NOMO-1 treated with DMSO at 0.1 percent for 48 hours (cell line): ENCODE results near the gene TEKTIP1.

ENCODE experiments used
- DNase-seq: peaks from one replicate; lab custom pipeline; 2025; ENCODE audit not compliant: unreplicated experiment; lab: John Stamatoyannopoulos, UW

TEKTIP1 gene

DNA sequence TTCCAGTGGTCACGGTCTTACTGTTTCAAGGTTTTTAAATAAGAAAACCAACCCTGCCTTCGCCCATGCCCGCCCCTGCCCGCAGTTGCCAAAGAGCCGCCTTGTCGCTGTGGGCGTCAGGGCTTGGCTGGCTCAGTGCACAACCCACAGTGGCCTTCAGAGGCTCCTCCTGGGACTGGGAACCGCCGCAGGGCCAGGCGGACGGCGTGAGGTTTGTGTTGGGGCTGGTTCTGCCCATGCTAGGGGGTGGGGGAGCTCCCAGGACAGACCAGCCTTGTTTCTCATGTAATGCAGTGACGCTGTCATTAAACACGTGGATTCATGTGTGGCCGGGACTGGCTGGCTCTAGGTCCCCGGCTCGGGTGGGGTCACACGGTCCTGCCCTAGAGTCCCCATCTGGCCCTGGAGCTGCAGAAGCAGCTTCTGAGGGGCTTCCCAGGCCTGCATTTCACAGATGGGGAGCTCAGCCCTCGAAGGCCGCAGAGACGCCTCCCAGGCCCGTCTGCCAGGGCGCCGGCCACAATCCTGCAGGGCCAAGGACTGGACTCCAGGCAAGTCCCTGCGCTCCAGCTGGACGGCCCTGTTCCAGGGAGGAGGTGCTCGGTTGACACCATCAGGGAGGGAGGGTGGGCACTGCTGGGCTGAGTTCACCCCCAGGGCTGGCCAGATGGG, 2.4 kb upstream of the TEKTIP1 start:
- DNase-seq, result no peak

GRCh38 chr19:3537101-3537437, 1.9 kb upstream of the TEKTIP1 start:
- no peak for DNase-seq

DNA sequence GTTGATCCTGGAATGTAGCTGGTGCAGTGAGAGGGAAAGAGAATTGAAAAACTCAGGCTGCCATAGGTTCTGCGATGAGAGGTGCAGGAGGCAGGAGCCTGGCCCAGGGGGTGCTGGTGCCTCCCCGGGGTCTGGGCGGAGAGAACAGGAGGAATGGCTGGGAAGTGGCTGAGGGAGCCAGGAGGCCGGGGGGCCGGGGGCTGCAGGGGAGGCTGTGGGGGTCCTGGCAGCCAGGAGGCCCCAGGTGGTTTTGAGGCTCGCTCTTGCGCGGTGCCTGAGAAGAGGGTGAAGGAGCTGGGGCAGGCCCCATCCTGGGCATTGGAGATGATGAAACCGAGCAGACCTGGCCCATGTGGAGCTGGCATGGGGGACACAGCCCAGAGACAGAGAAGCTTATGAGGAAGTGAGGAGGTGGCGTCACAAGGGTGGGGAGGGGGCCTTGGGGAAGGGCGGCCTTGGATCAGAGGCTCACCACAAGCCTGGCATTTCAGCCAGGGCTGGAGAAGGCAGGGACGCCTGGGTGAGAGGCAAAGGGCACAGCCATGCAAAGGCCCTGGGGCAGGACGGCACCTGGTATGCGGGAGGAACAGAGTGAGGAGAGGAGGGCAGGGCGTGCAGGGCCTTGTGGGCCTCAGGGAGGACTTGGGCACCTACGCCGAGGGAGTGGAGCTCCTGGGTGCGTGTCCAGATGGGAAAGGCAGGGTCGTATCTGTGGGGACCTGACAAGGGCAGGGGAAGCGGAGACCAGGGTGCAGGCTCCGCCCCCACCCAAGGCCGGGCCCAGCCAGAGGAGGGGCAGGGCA, 1.3 kb upstream of the TEKTIP1 start:
- DNase-seq, result no peak

DNA sequence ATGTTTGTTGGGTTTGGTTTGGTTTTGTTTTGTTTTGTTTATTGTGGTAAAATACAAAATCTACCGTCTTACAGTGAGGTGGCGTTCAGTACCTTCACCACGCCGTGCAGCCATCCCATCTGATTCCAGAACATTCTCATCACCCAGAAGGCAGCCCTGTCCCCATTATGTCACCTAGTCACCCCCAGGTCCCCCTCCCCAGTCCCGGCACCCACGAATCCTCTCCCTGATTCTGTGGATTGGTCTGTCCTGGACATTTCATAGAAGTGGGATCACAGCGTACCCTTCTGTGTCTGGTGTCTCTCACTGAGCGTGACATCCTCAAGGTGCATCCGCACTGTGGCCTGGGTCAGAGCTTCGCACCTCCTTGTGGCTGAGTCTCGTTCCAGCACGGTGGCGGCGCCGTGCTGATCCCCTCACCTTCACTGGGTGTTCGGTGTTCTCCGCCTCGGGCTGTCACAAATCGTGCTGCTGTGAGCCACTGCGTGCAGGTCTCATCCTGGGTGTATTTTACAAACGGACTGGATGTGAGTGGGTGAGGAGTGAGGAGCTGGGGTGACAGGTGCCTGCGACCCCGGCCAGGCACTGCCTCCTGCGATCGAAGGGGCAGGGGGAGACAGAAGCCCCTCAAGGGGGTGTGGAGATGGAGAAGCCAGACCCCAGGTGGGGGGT, 580 bp upstream of the TEKTIP1 start:
- no peak for DNase-seq

GRCh38 chr19:3539756-3540118, 763 bp downstream of the TEKTIP1 start:
- DNase-seq, result no peak

GRCh38 chr19:3543150-3544057, 4.4 kb downstream of the TEKTIP1 start:
- no peak for DNase-seq

- no peak for DNase-seq
Observed at GRCh38 chr19:3544058-3544376, 5.0 kb downstream of the TEKTIP1 start.

DNA sequence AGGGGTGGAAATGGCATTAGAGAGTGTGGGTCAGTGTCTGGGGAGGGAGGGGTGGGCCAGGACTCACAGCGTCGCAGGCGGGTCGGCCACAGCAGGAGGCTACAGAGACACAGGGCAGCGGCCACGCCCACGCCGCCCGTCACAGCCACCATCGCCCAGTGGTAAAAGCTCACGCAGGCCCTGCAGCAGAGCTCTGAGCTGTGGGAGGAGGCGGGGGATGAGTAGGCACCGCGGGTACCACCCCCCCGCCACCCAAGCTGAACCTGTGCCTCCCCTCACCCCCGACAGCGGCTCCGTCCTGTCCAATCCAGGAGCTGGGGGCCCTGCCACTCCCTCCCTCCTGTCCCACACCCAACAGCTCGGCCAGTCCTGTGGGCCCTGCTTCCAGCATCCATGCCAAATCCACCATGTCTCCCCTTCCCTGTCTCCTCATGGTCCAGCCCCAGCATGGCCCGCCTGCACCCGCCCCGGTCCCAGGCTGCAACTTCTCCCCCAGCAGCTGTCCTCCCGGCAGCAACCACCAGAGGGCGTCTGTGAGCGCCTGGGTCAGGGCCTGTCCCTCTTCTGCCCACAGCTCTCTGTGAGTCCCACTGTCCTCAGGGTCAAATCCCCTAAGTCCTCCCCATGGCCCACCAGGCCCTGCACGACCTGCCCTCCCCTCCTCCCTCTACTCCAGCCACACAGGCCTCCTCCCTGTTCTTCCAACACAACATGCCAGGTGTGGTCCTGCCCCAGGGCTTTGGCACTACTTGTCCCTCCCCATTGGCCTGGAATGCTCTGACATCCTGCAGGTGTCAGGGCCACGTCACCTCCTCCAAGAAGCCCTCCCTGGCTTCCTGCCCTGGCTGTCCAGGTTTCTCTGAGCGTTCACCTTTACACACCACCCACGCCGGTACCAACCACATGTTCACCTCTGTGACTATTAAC, 6.0 kb downstream of the TEKTIP1 start:
- DNase-seq, result peak; percentile 40

DNA sequence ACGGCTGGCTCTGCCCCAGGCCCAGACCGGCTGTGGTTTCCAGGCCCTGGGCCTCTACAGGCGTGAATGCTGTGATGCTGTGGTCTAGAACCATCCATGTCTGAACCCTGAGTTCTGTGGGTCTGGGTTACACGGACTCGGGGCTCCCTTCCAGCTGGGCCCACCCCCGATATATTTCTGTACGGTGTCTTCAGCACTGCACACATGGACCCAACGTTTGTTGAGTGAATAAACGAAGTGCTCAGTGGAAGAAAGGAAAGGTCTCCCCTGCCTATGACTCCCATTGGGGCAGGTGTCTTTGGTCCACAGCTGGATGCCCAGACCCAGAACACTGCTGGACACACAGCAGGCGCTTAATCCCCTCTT, 6.7 kb downstream of the TEKTIP1 start:
- no peak for DNase-seq

DNA sequence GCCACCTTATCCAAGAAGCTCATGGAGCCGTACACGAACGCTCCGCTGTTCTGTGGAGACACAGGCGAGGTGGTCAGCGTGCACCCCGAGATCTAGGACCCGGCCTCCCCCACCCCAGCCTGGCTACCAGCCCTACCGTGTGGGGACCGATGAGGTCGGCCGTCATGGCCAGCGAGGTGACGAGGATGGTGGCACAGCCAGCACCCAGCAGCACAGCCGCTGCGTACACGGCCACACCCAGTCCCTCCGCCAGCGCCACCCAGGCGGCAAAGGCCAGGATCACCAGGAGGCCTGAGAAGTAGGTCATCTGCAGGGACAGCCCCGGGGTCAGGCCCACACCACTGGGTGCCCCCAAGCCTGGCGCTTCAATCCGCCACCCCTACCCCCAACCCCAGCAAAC, 7.1 kb downstream of the TEKTIP1 start:
- no peak for DNase-seq

DNA sequence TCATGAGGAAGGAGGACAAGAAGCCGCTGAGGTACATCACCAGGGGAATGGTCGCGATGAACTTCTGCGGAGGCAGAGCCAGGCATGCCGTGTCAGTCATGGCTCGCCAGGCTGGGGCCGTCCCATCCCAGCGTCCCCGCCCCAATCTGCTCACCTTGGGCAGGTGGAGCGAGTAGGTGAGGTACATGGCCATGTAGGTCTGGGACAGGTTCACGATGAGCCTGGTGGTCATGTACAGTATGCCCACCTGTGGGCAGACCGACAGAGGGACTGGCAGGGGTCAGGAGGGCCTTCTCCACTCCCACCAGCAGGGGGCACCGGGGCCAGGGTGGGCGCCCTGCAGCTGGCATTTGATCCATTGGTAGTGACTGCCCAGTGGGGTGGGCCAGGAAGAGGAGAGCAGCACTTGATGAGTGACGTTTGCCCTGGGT, 8.3 kb downstream of the TEKTIP1 start:
- DNase-seq, result no peak

- DNase-seq, result no peak
Observed at GRCh38 chr19:3547767-3548282, 8.9 kb downstream of the TEKTIP1 start.

DNA sequence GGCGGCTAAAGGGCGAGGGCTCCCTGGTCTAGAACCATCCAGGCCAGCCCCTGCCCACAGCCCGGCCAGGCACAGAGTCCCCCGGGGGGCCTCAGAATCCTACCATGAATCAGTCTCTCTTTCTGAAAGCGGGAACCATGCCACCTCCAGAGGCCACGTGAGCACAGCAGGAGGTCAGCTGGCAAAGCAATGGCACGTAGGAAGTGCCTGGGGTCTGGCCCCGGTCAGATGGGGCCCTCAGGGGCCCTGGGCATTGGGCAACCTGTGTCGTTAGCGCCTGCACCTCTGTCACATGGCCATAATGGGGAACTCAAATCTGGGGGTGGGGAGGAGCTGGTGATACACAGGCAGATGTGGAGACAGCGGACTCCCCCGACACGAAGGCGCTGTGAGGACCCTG, 9.6 kb downstream of the TEKTIP1 start:
- peak; percentile 82 for DNase-seq

DNA sequence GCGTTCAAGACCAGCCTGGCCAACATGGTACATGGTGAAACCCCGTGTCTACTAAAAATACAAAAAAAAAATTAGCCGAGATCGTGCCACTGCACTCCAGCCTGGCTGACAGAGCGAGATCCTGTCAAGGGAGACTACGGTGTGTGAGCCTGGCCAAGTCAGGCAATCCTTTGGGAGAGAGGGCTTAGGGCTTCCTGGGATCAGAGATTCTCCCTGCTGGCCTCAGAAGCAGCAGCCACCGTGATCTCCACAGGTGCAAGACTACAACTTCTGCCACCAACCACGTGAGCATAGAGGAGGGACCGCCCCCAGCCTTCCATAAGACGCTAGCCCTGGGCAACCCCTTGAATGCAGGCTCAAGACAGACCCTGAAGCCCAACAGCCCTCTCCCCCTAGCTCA, 10.8 kb downstream of the TEKTIP1 start:
- no peak for DNase-seq

GRCh38 chr19:3550947-3551791, 12.2 kb downstream of the TEKTIP1 start:
- DNase-seq, result no peak

GRCh38 chr19:3551792-3552095, 12.8 kb downstream of the TEKTIP1 start:
- no peak for DNase-seq

- DNase-seq, result no peak
Observed at GRCh38 chr19:3554254-3555083, 15.5 kb downstream of the TEKTIP1 start.

- DNase-seq, result no peak
Observed at GRCh38 chr19:3555653-3556422, 16.9 kb downstream of the TEKTIP1 start.
